NCI-H2196 treated with DMSO at 0.1 percent for 48 hours (cell line): Measurements from ENCODE around the gene NOXRED1.
A peak's percentile ranks its signal among the peaks of the same experiment; 100 is the strongest.

Experiments
- DNase-seq: peaks from one replicate; lab custom pipeline; 2025; ENCODE audit not compliant: unreplicated experiment; lab: John Stamatoyannopoulos, UW

Gene NOXRED1

DNA sequence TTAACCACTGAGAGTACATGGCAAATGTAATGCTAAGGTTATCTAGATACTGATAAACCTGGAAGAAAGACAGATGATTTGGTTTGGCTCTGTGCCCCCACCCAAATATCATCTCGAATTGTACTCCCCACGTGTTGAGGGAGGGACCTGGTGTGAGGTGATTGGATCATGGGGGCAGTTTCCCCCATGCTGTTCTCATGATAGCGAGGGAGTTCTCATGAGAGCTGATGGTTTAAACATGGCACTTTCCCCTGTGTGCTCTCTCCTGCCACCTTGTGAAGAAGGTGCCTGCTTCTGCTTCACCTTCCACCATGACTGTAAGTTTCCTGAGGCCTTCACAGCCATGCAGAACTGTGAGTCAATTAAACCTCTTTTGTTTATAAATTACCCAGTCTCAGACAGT lies 14.2 kb downstream of the NOXRED1 start:
- DNase-seq, result no peak

DNA sequence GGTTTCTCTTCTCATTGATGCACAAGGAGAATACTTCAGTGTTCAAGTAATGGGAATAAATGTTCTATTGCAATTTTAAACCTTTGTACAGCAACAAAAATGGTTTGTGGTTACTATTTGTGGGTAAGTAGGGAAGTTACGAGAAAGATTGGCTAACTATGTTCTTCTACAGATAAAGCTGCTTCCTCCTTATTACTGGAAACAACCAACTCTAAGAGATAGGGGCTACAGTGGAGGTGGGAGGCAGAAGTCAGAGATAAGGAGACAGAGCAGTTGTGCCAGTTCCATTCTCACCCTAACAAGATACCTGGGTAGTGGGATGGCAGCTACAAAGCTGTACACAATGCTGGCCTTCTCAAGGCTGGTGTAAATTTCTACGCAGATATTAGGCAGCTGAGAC lies 16.2 kb downstream of the NOXRED1 start:
- no peak for DNase-seq

- no peak for DNase-seq
These were observed 16.6 kb downstream of the NOXRED1 start for GRCh38 chr14:77406718-77407117.

DNA sequence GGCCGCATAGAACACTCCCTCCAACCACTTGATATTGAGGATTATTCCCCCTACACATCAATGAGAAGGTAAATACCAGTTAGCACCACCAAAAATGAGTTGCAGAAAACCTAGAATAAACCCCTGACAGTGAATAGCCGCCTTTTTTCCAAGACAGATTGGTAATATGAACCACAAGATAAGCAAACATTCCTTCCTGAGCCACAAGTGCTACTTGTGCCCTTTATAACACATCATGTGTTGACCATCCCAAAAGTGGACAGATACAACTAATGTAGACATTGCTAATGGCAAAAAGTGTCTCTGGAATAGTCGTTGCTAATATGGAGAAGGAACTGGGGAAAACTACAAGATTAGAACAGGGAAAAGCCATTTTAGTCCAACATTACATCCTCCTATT lies 17.2 kb downstream of the NOXRED1 start:
- no peak for DNase-seq

GRCh38 chr14:77403768-77404167 lies 19.6 kb downstream of the NOXRED1 start:
- DNase-seq, result no peak

DNA sequence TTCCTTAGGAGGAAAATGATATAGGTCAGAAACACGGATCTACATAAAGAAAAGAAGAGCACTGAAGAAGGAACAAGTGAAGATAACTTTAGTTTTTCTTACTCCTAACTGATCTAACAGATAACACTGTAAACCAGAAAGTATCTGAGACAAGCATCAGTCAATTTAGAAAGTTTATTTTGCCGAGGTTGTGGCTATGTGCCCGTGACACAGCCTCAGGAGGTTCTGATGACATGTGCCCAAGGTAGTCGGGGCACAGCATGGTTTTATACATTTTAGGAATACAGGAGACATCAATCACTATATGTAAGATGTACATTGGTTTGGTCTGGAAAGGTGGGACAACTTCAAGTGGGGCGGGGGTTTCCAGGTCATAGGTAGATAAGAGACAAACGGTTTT lies 23.1 kb downstream of the NOXRED1 start:
- DNase-seq, result no peak

DNA sequence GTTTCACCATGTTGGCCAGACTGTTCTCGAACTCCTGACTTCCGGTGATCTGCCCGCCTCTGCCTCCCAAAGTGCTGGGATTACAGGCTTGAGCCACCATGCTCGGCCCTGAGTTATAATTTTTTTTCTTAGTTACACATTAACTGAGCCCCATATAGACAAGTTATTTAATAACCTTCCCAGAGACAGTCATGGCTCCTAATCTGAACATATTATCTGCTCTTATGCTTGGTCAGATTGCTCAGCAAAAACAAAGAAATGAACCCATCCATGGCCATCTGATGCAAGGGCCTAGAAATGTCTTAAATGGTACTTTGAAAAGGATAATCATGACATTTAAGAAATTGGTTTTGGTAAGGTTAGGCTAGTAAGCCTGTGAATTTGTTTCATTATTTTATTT lies 33.1 kb downstream of the NOXRED1 start:
- DNase-seq, result no peak

- no peak for DNase-seq
These were observed 44.6 kb downstream of the NOXRED1 start for GRCh38 chr14:77378701-77379100.

GRCh38 chr14:77377502-77377844 lies 45.9 kb downstream of the NOXRED1 start:
- no peak for DNase-seq

DNA sequence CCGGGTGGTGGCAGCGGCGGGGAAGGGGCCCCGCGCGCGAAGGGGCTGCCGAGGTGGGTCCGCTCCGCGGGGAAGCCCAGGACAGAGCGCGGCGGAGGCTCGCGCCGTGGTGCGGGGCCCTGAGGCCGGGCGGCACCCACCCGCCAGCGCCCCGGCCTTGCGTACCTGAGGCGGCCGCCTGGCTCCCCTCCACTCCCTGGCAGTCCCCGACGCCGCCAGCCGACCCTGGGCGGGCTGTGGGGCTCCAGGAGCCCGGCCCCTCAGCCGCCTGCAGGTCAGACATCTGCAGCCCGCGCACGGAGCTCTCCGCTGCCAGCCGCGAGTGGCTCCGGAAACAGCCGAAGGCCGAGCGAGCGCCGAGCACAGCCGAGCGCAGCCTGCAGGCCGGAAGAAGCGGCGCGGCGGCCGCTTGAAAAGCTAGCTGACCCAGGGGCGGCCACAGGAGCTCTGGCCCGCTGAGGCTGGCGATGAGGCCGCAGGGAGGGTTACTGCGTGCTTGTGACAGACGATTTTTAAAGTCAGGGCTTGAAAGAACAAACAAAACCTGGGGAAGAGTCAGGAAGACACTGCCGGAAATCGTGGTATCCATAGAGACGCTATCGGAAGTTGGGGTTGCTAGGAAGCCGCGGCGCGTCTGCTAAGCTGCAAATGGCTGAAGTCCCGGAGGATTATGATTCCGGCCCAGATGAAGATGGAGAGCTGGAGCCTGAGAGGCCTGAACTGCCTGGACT lies 46.4 kb downstream of the NOXRED1 start, which contains the start of the genes SAMD15 and TMED8:
Gene SAMD15, plus strand, starts transcription at position 609 of the 731 bp plus-strand sequence. Its CDS starts 40 bp downstream, at position 649.
Gene TMED8, minus strand, starts transcription at position 324 of the 731 bp plus-strand sequence. Its CDS starts 41 bp downstream, at position 283.
- peak; percentile 72 for DNase-seq

GRCh38 chr14:77375973-77376770 lies 47.2 kb downstream of the NOXRED1 start:
- DNase-seq, result no peak

DNA sequence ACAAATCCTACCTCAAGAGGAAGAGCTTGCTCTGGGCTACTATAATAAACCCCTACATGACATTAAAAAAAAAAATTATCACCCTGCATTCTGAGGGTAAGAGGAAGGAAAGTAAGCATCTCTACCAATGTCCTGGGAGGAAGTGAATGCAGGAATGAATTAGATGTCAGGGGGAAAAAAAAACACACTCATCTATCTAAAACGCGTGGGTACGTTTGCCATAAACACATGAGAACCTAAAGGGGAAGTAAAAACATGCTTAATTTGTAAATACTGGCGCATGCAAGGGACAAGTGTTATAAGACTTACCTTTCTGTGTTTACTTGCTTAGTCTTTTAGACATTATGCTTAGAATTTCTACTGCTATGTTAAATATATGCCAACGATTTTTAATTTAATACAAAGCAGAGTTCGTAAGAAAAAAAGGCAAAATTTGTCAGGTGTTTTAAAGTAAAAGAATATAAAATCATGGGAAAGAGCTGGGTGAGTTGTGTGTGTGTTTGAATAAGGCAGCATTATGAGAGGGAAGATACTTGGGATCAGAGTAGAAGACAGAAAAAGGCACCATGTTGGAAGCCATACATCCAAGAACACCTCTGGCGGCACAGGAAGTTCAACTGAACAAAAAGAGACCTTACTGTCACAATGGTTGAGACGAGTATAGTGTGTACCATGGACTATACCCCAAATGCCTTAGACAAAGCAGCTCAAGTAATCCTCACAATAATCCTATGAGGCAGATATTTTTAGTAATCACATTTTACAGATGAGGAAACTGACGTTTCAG lies 48.0 kb downstream of the NOXRED1 start:
- no peak for DNase-seq

GRCh38 chr14:77372304-77372841 lies 51.0 kb downstream of the NOXRED1 start:
- no peak for DNase-seq

DNA sequence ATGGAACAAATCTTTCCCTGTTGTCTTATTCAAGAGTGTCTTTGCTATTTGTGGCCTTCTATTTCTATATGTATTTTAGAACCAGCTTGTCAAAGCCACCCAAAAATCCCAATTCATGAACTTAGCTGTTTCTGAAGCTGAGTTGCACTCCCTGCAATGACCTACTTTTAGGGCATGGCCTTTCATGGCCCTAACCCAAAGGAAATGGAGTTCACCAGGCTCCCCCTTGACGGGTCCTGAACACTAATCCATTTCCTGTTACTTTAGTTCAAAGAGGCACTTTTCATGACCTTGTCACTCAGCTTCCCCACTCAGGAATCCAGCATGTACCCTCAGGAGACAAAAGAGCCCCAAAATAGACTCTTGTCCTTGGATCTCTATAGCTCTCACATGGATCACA lies 54.0 kb downstream of the NOXRED1 start:
- DNase-seq, result no peak

DNA sequence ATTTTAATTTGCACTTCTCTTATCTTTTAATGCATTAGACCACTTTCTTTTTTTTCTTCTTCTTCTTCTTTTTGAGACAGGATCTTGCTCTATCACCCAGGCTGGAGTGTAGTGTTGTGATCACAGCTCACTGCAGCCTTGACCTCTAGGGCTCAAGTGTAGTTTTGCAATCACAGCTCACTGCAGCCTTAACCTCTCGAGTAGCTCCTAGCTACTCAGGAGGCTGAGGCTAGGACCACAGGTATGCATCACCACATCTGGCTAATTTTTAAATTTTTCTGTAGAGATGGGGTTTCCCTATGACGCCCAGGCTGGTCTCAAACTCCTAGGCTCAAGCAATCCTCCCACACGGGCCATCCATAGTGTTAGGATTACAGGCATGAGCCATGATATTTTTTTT lies 59.2 kb downstream of the NOXRED1 start:
- DNase-seq, result no peak

DNA sequence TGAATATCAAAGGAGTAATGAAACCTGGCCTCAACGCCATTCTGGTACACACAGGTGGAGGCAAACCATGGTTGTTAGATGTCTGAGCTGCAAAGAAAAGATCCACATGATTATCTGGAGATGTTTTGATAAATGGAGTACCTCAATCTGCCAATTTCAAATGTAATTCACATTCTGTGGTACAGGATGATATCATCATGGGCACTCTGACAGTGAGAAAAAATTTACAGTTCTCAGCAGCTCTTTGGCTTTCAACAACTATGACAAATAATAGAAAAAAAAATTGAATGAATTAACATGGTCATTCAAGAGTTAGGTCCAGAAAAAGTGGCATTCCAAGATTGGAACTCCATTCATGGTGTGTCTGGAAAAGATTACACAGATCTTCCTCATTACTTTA lies 63.7 kb downstream of the NOXRED1 start:
- no peak for DNase-seq

DNA sequence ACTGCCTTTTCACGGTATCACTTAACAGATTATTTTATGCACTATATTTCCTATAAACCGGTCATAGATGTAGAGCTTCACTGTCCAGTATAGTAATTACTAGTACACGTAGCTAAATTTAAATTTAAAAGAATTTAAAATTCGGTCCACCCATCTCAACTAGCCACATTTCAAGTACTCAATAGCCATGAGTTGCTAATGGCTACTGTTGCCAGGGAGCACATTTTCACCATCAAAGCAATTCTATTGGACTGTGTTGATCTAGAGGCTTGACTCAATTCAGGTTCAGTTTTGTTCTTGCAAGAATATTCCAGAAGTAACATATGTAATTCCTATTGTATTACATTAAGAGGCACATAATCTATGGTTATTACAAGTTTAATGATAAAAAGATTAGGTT lies 66.4 kb downstream of the NOXRED1 start:
- no peak for DNase-seq

DNA sequence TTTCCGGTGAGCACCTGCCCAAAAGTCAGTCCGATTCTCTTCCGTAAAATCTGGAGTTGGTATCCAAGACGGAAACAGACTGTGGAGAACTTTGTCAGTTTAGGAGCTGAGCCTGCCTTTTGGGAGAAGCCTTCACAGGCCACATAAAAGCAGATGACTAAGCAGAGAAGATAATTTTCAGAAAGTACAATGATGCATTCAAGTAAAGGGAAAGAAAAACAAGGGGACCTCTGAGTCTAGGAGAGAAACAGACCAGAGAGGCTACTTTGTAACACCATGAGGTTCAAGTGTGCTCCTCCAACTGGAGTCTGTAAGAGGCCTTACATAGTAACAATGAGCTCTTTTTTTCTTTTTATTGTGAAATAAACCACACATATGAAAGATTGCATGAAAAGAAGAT lies 67.5 kb downstream of the NOXRED1 start:
- no peak for DNase-seq

DNA sequence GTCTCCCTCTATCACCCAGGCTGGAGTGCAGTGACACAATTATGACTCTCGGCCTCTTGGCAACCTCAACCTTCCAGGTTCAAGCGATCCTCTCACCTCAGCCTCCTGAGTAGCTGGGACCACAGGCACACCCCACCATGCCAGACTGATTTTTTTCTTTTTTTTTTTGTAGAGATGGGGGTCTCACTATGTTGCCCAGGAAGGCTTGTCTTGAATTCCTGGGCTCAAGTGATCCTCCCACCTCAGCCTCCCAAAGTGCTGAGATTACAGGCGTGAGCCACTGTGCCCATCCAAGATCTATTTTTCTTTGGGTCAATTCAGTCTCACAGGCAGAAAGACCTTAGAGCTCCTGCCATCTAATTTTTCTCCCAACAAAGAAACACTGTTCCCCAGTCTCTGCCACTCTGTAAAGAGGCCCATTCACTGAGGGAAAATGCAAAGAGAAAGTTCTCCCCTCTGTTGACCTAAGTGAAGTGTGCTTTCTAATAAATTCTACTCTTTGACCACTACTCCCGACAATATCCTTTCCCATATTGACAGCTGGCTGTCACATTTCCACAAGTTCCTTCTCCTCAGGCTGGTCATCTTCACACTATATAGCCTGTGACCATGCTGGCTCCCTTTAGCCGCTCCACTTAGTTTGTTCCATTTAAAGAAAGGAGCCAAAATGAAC lies 69.7 kb downstream of the NOXRED1 start:
- no peak for DNase-seq

DNA sequence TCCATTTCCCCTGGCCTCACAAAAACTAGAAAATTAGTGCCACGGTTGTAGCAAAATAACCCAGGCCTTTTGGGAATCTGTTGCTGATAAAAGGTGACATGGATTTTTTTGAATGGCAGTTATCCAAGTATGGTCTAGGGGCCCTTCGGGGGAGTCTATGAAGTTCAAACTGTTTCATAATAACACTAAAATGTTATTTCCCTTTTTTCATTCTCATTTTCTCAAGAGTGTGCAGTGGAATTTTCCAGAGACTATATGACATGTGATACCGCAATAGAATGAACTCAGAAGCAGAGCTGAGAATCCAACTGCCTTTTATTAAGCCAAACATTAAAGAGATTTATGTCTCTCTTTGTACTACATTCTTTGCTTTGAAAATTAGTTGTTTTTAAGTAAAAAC lies 75.6 kb downstream of the NOXRED1 start:
- DNase-seq, result no peak

DNA sequence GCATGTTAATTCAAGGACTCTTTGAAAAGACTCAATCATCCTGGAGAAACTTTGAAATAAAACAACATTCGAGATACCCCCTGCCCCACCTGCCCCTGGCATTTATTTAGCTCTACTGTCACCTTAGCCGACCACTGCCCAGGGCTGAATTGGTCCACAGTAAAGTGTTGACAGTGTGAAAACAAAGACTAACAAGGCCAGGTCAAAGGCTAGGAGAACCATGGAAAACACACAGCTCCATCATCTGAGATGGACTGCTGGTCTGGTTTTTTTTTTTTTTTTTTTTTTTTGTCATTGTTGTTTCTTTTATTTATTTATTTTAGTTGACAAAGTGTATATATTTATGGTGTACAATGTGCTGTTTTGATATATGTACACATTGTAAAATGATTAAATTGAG lies 76.8 kb downstream of the NOXRED1 start:
- no peak for DNase-seq
